DOHH2 (cell line): Measurements from ENCODE around the gene DTHD1.

Source experiments
- H3F3A ChIP-seq: fragments of 200-600 bp; sonication (generic), shearing (Covaris generic); 2 replicates; pipeline ENCODE4 v1.6.0; 2016; ENCODE audit warnings: antibody characterized with exemption, mild to moderate bottlenecking; ENCODE audit not compliant: control insufficient read depth, insufficient read depth
- H3K27ac ChIP-seq: fragments of 200-600 bp; sonication (generic); 2 replicates; pipeline ENCODE4 v1.5.1; 2014; ENCODE audit warnings: low read depth, mild to moderate bottlenecking, low read length, moderate library complexity
- H3K27me3 ChIP-seq: fragments of 200-600 bp; sonication (generic); 2 replicates; pipeline ENCODE4 v1.6.1; 2014; ENCODE audit warnings: mild to moderate bottlenecking, low read length, mixed read lengths; ENCODE audit not compliant: control insufficient read depth
- H3K36me3 ChIP-seq: fragments of 200-600 bp; sonication (generic); 2 replicates; pipeline ENCODE4 v1.6.1; 2014; ENCODE audit warnings: mild to moderate bottlenecking, low read length, moderate library complexity, mixed read lengths; ENCODE audit not compliant: control insufficient read depth
- H3K4me1 ChIP-seq: fragments of 200-600 bp; sonication (generic); 2 replicates; pipeline ENCODE4 v1.6.1; 2014; ENCODE audit warnings: mild to moderate bottlenecking, low read length, mixed read lengths; ENCODE audit not compliant: control insufficient read depth
- H3K4me2 ChIP-seq: fragments of 200-600 bp; sonication (generic); 2 replicates; pipeline ENCODE4 v1.6.0; 2014; ENCODE audit warnings: mild to moderate bottlenecking, low read length, moderate library complexity
- H3K4me3 ChIP-seq: fragments of 200-600 bp; sonication (generic); 2 replicates; pipeline ENCODE4 v1.5.1; 2014; ENCODE audit warnings: mild to moderate bottlenecking, low read length, mixed read lengths
- H3K79me2 ChIP-seq: fragments of 200-600 bp; sonication (generic); 2 replicates; pipeline ENCODE4 v1.6.1; 2014; ENCODE audit warnings: mild to moderate bottlenecking, low read length, mixed read lengths; ENCODE audit not compliant: control insufficient read depth
- H3K9me2 ChIP-seq: fragments of 200-600 bp; sonication (generic); replicated peaks from 2 replicates; pipeline ENCODE4 v1.6.1; 2014; ENCODE audit warnings: mild to moderate bottlenecking, low read length, mixed read lengths; ENCODE audit not compliant: control insufficient read depth
- H3K9me3 ChIP-seq: fragments of 200-600 bp; sonication (generic); 2 replicates; pipeline ENCODE4 v1.6.1; 2014; ENCODE audit warnings: antibody characterized with exemption, low read length, mixed read lengths; ENCODE audit not compliant: control insufficient read depth, insufficient read depth
- H4K20me1 ChIP-seq: fragments of 200-600 bp; sonication (generic); 2 replicates; pipeline ENCODE4 v1.6.0; 2014; ENCODE audit warnings: low read depth, mild to moderate bottlenecking, antibody characterized with exemption, low read length, moderate library complexity; ENCODE audit not compliant: control insufficient read depth, insufficient read depth
- CTCF ChIP-seq: fragments of 200-600 bp; sonication (generic); IDR thresholded peaks from one replicate; pipeline ENCODE4 v1.5.1; 2014; ENCODE audit warnings: antibody characterized with exemption, mild to moderate bottlenecking, low read depth, low read length; ENCODE audit not compliant: poor library complexity, severe bottlenecking
- EZH2phosphoT487 ChIP-seq: fragments of 200-600 bp; sonication (generic); IDR thresholded peaks from 2 replicates; pipeline ENCODE4 v1.6.1; 2017; ENCODE audit warnings: borderline replicate concordance, mild to moderate bottlenecking, antibody characterized with exemption, low read length, moderate library complexity, mixed read lengths

Gene DTHD1

GRCh38 chr4:36267486-36268268, 13.7 kb upstream of the DTHD1 start:
- H3F3A ChIP-seq = no peaks in the 10 kb centered on the region
- H3K27me3 ChIP-seq = no peaks in the 10 kb centered on the region
- no peak overlapping the region for H3K4me2 ChIP-seq
- H3K36me3 ChIP-seq = no peaks in the 10 kb centered on the region
- H3K27ac ChIP-seq = no peak overlapping the region
- H3K79me2 ChIP-seq = no peaks in the 10 kb centered on the region
- H4K20me1 ChIP-seq = no peaks in the 10 kb centered on the region
- no peaks in the 10 kb centered on the region for H3K9me2 ChIP-seq
- no peak overlapping the region for H3K4me3 ChIP-seq
- H3K4me1 ChIP-seq = no peaks in the 10 kb centered on the region
- no peak for TF ChIP-seq EZH2phosphoT487
- TF ChIP-seq CTCF = no peak
- no peaks in the 10 kb centered on the region for H3K9me3 ChIP-seq

- no peaks in the 10 kb centered on the region for H3K9me3 ChIP-seq
- H3K36me3 ChIP-seq = no peaks in the 10 kb centered on the region
- no peak overlapping the region for H3K27ac ChIP-seq
- no peak overlapping the region for H3K4me3 ChIP-seq
- H3K9me2 ChIP-seq = no peaks in the 10 kb centered on the region
- H4K20me1 ChIP-seq = no peaks in the 10 kb centered on the region
- H3K4me1 ChIP-seq = no peaks in the 10 kb centered on the region
- no peaks in the 10 kb centered on the region for H3F3A ChIP-seq
- H3K79me2 ChIP-seq = no peaks in the 10 kb centered on the region
- H3K27me3 ChIP-seq = no peaks in the 10 kb centered on the region
- H3K4me2 ChIP-seq = no peak overlapping the region
- no peak for TF ChIP-seq EZH2phosphoT487
- TF ChIP-seq CTCF = no peak
Measured at GRCh38 chr4:36269101-36269500, 12.3 kb upstream of the DTHD1 start.

- no peaks in the 10 kb centered on the region for H3K9me2 ChIP-seq
- H3K79me2 ChIP-seq = no peaks in the 10 kb centered on the region
- H3F3A ChIP-seq = no peaks in the 10 kb centered on the region
- TF ChIP-seq EZH2phosphoT487 = no peak
- no peak for TF ChIP-seq CTCF
- H3K27me3 ChIP-seq = no peaks in the 10 kb centered on the region
- H3K36me3 ChIP-seq = no peaks in the 10 kb centered on the region
- no peaks in the 10 kb centered on the region for H3K4me1 ChIP-seq
- no peaks in the 10 kb centered on the region for H4K20me1 ChIP-seq
- no peak overlapping the region for H3K27ac ChIP-seq
- no peak overlapping the region for H3K4me3 ChIP-seq
- no peaks in the 10 kb centered on the region for H3K9me3 ChIP-seq
- H3K4me2 ChIP-seq = no peak overlapping the region
Measured at GRCh38 chr4:36269533-36270173, 11.8 kb upstream of the DTHD1 start.
